ENCODE results near the gene ARHGAP20.
"Not testable (repeated sequence)": the region's sequence is repeated elsewhere in the genome, so short reads cannot be mapped to it uniquely, and the experiment has no call there.

The ARHGAP20 gene

DNA sequence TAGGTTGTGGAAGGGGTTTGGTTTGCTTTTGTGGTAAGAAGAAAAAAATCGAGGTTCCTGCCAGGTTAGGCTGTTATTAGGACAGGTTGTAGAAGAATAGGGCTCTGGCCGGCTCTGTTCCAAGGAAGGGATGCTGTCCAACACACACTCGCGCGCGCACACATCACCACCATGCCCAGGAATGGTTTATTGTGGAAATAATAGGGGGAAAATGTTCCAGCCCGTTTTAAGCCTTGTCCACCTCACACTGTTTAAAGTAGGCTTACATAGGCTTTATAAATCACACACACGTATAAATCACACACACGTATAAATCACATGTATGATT lies 1.2 kb upstream of the ARHGAP20 start:
- no peak for DNase-seq

DNA sequence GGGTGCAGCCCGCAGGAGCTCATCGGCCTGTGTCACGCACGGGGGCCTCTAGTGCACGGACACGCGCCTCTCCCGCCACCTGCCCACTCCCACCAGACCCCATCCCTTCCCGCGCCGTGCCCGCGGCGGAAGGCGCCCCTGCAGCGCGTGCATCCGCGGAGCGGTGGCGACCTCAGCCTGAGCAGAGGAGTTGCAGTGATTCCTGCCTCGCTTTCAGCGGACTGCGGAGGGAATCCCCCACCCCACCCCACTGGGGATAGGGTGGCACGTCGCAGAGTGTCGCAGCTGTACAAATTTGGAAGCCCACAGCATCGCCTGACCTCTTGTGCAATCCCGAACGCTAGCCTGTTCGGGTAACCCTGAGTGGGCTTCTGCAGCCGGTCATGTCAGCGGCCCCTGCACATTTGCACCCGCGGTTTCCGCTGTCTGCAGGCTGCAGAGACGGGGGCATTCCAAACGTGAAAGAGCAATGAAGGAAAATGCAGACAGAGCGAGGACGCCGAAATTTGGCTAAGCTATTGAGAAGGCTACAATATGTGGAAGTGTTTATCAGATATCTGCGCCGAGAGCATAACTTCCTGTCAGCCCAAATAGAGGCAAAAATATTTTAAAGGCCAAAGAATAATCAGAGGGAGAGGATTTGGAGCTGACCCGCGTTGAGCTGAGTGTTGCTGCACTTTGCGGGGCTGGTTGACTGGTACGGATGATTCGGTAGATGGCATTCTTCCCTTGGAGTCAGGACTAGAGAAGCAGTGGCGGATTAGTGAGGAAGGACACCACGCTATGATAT lies 617 bp upstream of the ARHGAP20 start:
- DNase-seq, result no peak

DNA sequence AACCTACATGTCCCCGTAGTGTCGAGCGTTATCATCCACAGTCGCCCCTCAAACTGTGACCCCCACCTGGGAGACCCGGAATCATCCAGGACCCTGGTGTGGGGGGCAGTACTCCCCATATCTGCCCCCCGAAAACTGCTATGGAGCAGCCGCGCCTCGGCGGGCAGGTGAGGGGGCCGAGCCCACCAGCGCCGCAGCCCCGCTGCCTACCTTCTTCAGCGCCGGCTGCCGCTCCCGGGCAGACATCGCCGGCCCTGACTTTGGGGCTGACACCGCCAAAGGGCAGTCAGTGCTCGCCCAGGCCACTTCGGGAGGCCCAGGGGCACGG lies 825 bp downstream of the ARHGAP20 start:
- DNase-seq, result no peak

DNA sequence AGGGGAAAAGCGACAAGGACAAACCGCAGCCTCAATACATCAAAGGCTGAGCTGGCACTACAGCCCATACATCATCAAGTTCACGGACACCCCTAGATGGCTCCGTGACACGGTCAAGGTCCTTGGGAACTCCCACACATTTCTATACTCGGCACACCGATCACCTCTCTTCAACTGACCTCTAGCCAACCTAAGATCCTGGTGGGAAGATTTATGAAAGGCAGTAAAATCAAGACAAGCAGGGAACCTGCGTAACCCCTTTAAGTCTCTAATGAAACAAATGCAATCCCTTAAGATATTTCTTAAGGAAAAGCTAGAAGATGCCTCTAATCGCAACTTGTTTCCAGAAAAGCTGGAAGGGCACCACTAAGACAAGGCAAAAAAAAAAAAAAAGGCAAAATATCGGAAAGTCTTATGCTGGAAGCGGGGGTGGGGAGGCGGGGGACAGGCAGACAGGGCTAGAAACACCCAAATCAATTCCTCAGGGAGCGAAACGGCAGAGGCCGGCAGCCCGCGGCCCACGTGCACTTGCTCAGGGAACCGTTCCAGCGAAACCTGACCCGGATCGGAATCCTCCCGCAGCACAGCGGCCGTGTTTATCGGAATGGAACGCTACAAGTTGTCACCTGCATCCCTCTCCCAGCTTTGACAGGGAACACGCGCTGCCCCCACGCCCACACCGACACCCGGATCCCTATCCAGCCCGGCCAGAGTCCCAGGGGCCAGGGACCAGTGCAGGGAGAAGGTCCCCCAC lies 1.4 kb downstream of the ARHGAP20 start:
- no peak for DNase-seq

DNA sequence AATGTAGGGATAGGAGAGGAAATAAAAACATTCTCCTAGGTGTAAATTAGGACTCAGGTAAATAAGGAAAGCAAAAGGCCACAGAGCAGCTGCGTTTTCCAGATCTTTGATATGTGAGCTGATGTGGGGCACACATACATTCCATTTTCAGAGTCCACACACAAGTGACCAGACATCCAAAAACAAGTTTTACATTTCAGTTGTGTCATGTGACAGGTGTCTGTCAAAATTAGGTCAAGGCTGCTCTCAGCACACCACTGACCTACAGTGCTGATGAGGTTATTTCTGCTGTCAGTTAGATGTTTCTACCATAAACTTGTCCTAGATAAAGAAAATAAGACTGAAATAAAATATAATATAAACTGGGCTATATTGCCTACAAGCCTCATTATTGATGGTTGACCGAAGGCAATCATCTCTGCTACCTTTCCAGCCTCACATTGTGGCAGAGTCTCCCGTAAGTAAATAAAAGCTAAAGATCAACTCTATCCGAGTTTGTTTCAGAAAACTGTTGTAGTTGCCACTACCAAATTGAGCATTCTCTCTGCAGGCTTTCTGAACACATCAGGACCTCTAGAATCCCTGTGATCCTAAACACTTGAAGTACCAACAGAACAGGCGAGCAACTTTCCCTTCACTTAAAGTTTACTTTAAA lies 7.9 kb downstream of the ARHGAP20 start:
- DNase-seq, result no peak

DNA sequence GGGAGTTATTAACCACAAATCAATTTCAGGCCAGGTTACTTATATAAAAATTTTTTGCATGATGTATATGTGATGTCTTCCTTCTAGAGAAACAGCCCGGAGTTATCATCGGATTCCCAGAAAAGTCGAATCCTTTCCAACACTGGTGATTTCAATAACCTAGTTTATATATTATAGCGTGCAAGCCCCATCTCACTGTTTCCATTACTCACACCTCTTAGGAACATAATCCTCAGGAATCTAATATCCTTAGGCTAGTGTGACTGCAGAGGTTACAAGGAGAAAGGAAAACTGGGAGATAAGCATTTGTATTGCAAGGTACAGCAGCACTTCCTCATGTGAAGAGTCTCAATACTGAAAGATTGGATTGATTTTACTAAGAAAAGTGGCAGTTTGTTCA lies 20.3 kb downstream of the ARHGAP20 start:
- no peak for DNase-seq

DNA sequence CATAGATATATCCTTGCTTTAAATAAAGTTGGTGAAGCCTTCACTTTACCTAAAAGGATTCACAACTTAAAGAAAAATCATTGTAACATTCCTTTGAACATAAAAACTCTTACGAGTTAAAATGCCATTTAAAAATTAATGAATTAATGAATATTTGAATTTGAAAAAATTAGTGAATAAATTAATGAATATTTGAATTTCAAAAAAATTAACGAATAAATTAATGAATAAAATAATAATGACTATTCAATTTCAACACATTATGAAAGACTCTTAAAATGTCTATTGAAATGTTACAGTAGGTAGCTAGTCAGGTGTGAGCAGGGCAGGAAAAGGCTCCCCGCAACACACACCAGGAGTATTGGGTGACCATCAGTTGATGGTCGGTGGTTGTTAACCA lies 22.9 kb downstream of the ARHGAP20 start:
- no peak for DNase-seq

DNA sequence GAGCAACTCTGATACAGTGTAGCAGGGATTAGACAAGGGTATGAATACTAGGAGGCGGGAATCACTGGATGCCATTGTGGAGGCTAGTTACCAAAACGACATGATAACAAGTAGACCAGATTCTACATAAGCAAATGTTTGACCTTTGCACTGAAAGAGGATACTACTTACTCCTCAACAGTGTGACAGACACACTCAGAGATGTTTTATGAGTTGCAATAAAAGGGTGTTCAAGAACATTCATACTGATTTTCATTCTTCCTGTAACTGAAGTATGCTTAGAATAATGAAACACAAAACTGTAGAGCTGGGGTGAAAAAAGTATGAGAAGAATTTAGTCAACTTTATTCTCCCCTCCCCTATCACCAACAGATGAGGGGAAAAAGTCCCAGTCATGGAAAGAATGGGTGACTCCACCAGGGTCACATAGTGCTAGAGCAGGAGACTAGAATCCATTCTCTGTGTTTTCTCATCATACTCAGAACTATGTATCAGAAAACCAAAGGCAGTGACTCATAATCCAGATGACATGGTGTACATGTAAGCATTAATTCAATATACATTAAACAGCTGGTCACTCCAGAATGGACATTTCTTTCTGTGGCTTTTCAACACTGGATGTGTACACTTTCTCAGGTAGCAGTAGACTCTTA lies 32.8 kb downstream of the ARHGAP20 start:
- DNase-seq, result no peak

DNA sequence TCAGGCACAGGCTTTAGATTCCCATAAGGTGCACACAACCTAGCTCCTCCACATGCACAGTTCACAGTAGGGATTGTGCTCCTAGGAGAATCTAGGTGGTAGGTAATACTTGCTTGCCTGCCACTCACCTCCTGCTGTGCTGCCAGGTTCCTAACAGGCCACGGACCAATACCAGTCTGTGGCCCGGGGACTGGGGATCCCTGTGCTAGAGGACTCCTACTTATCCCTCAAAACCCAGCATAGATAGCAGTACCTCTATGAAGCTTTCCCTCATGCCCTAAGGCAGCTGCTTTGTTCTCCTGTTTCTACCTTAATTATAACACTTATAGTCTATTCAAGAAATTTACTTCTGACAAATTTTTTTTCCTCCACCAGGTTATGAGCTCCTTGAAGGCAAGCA lies 36.7 kb downstream of the ARHGAP20 start:
- no peak for DNase-seq

DNA sequence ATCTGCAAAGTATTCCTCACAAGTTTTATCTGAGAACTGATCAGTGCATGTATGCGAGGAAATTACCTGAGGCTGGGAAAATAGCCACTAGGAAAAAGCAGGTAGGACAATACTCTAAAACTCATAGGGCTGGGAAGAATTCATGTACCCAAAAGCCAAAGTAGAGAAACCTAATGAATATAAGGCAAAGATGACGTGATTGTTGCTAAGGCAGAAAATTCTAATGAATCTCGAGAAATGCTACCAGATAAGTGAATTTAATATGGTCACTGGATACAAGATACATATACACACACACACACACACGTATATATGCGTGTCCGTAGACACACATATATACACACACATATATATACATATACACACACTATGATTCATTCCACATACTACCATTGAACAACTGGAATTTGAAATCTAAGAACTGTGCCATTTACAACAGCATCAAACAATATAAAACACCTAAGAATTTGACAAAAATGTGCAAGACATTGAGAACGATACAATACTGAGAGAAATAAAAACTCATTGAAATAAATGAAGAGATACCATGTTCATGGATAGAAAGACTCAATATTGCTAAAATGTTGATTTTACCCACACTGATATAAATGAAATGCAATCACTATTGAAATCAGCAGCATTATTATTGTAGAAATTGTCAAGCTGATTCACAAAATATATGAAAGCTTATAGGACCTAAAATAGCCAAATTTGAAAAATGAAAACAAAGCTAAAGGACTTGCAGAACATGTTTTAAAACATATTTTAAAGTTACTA lies 46.4 kb downstream of the ARHGAP20 start:
- DNase-seq, result no peak

DNA sequence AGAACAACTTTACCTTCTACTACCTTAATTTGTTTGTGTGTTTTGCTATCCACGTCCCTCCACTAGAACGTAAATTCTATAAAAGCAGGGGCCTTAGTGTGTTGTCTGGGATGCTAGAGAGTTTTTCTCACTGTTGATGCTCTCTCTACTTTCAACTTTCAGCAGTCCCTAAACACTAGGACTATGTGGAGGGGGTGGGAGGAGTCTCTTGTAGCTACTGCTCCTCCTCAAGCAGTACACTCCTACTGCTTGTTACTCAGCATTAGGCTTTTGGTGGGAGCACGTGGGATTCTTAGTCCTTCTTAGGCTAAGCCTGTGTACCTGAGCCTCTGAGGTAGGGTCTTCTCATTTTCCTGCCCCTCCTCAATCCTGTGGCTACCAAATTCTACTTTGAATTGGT lies 56.3 kb downstream of the ARHGAP20 start:
- DNase-seq, result no peak

DNA sequence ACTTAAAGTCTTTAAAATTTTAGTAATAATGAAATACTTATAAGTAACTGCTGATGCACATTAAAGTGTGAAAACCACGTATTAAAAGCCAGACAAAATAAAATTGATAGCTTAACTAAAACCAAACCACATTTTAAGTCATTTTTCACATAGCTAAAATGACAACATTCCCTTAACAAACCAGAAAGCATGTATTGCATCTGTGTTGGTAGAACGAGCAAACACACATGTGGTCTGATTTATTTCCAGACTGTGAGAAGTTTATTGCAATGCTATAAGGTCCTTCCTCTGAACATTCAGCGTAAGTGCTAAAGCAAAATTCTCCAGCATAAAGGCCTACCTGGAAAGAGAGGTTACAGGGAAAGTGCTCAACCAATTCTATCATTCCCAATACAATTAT lies 57.8 kb downstream of the ARHGAP20 start:
- DNase-seq, result no peak

DNA sequence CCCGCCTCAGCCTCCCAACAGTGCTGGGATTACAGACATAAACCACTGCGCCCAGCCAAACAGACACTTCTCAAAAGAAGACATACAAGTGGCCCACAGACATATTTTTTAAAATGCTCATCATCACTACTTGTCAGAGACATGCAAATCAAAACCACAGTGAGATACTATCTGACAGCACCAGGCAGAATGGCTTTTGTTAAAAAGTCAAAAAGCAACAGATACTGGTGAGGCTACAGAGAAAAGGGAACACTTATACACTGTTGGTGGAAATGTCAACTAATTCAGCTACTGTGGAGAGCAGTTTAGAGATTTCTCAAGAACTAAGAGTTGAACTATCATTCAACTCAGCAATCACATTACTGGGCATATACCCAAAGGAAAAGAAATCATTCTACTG lies 67.0 kb downstream of the ARHGAP20 start:
- no peak for DNase-seq

DNA sequence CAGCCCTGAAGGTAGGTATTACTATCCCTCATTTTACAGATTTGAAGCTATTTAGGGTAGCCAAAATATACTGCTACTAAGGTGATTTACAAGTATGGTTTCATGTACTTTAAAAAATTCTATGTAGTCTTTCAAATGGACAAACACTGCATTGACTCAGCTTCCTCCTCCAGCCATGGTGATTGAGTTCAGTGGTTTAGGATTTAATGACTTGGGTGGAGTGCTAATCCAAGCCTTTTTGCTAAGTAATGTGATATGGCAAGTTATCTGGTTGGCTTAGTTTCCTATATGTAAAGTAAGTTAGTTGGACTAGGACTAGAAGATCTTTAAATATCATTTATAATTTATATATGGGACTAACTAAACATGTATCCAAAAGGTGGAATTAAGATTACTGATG lies 77.9 kb downstream of the ARHGAP20 start:
- no peak for DNase-seq

DNA sequence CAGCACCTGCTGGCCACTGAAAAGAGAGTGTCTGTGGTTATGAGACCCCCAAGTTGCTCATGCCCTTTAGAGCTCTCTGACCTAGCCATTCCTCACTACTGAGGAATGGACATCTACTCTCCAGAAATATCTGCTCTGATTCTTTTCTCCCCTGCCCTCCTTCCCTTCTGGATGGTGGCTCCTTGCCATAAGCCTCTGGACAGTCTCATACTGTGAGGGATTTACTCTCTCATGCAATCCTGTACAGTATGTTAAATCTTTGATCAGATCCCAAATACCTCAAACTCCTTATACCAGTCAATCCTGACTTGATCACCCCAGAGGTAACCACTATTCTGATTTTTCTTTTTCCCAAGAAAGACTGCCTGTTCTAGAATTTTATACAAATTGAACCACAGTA lies 80.7 kb downstream of the ARHGAP20 start:
- DNase-seq, result no peak

DNA sequence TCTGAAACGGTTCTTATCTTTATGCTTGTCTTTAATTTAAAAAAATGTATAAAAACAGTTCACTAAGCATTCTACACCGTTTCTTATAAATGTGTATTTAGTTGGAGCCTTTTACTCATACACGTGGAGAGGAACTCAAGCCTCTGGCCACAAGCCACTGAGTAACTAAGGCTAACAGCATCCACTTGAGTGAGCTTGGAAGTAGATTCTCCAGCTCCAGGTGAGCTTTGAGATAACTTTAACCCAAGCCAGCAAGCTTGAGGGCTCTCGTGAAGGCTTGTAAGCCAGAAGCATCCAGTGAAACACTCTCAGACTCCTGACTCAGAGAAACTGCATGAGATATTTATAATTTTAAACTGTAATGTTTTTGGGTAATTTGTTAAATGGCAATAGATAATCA lies 82.6 kb downstream of the ARHGAP20 start:
- DNase-seq, result no peak

DNA sequence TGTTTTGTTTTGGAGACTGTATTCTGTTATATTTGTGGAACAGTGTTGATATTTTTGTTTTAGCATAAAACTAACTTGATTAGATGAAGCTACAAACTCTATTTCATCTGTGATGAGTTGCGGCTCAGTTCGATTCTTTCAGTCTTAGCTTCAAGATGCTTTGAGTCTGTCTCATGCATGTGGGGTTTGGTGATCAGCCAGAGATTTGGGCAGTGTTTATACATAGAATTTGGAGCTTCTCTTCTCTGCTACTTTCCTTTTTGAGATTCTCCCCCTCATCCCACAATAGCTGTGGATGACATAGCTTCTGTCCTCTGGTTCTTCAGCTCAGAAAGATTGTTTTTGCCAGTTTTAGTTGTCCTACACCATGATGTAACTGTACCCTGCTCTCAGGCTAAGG lies 90.4 kb downstream of the ARHGAP20 start:
- DNase-seq, result no peak

DNA sequence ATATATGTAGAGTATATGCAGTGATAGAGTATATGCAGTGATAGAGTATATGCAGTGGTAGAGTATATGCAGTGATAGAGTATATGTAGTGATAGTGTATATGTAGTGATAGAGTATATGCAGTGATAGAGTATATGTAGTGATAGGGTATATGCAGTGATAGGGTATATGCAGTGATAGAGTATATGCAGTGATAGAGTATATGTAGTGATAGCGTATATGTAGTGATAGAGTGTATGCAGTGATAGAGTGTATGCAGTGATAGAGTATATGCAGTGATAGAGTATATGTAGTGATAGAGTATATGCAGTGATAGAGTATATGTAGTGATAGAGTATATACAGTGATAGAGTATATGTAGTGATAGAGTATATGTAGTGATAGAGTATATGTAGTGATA lies 92.9 kb downstream of the ARHGAP20 start:
- DNase-seq, result not testable (repeated sequence)

DNA sequence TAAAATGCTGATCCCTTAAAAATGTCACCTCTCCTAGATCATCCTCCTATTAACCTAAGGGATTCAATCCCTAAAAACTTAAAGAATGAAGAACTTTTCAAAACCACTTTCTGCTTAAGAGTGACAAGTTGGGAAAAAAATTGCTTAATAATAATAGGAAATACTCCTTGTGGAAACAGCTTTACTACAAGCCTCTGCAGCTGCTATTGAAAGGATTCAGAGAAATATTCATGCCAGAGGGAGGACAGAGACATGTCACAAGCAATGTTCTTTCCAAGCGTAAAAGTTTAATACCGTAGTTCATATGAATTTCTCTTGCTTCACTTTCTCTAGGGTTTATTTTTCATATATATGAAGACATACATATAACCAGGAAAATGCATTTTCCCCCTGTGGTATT lies 98.2 kb downstream of the ARHGAP20 start:
- DNase-seq, result no peak

DNA sequence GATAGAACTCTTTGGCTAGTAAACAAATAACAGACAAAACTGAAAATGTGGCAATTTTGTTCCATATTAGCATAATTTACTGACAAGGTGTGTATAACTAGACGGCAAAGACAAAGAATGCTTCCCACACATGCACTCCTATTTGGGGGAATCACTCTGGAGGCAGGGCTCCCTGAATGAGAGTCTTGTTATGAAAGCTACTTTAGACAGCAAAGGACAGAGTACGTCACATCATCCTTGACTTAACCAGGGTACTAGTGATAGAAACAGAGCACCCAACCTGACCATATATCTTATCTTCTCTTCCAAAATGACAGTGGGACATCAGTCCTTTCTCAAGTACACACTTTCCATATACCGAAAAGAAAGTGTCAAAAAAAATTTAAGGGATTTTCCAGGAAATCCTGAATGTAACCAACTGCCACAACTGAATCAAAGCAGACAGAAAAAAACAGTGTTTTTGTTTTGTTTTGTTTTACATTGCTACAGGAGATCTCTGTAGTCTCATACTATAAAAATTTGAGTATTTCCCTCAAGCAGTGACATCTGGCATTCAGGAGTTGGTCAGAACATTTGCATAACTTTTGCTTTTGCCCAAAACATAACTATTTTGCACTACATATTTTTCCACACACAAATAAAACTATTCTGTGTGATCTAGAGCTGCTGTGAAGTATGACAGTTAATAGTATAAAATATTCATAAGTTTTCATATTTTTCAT lies 98.9 kb downstream of the ARHGAP20 start:
- no peak for DNase-seq

DNA sequence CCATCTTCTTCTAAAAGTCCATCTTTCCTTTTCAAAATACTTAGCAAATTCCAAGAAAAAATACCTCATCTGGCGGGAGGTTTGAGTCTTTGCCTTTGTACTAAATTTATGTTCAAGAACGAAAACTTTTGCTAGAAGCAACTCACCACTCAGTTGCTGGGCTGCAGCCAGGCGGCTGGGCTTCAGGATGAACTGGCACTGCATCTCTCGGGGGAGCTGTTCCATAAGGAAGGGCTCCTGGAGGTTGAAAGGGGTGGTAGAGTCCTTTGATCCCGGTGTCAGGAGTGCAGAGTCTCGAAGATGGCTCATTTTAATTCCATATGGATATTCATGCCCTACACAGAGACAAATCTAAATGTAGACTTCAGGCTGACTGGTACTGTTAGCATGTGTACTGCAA lies 105.8 kb downstream of the ARHGAP20 start:
- DNase-seq, result no peak

DNA sequence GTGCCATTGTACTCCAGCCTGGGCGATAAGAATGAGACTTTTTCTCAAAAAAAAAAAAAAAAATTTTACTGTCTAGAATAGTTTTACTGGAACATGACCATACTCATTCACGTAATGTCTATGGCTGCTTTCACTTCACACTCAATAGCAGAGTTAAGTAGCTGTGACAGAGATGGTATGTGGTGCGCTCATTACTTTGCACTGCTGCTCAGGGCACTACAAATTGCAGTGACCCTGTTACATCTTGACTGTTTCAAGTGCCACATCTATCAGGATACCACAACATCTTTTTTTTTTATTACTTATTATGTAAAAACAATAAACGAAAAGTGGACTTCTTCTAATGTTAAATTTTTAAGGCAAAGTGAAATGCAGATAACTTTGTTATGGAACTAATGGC lies 110.3 kb downstream of the ARHGAP20 start:
- no peak for DNase-seq

Data from AML-193 (cell line).